GM18505 (cell line): ENCODE measurements around the gene ALOX5AP.
"Not testable (repeated sequence)": the region's sequence is repeated elsewhere in the genome, so short reads cannot be mapped to it uniquely, and the experiment has no call there.

Source experiments
- ATAC-seq: cut with Tn5 transposase; IDR thresholded peaks from one replicate; pipeline ENCODE4 v1.9.1; 2021; ENCODE audit not compliant: unreplicated experiment
- POLR2A ChIP-seq: IDR thresholded peaks from 4 replicates; pipeline ENCODE4 v1.6.1; 2011; ENCODE audit warnings: borderline replicate concordance; ENCODE audit not compliant: insufficient read depth, insufficient read length; ENCODE audit errors: extremely low read depth

ALOX5AP gene

DNA sequence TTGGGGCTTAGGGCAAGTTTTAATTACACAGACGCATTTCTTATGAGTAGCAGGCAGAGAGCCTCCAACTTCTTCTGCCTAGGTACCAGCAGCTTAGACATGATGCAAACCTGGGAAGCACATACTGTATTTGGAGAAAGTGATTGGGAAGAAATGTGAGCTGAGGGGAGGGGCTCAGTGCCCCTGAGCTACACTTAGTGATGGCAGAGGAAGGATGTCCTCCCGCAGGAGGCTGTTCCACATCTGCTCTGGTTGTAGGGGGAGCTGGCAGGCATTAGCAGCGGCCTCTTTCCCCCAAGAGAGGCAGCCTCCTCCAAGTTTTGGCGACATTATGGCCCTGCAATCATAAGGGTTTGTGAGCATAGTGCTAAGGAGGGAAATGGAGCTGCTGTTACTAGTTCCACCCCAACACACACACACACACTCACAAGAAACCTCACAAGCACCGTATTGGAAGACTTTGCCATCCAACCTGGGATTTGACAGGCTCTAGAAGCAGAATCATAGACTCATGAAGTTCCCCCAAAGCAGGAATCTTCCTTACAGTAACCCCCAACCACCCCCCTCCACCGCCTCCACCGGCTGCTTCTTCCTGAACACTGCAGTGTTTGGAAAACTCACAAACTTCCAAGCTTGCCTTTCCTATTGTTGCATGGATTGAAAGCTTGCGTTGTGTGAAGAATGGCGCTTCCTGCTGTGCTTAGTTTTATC is 3.3 kb downstream of the ALOX5AP start:
- ATAC-seq = no peak
- TF ChIP-seq POLR2A = no peak

DNA sequence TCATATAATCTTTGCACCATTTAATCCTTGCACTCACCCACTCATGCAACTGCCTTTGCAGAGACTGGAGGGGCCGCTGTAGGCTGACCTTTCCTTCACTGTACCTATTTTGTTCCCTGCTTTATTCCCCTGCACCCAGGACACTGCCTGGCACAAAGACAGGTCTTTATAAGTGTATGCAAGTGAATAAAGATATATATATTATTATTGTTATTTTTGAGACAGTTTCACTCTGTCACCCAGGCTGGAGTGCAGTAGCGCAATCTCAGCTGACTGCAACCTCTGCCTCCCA is 3.8 kb downstream of the ALOX5AP start:
- ATAC-seq = no peak
- no peak for TF ChIP-seq POLR2A

DNA sequence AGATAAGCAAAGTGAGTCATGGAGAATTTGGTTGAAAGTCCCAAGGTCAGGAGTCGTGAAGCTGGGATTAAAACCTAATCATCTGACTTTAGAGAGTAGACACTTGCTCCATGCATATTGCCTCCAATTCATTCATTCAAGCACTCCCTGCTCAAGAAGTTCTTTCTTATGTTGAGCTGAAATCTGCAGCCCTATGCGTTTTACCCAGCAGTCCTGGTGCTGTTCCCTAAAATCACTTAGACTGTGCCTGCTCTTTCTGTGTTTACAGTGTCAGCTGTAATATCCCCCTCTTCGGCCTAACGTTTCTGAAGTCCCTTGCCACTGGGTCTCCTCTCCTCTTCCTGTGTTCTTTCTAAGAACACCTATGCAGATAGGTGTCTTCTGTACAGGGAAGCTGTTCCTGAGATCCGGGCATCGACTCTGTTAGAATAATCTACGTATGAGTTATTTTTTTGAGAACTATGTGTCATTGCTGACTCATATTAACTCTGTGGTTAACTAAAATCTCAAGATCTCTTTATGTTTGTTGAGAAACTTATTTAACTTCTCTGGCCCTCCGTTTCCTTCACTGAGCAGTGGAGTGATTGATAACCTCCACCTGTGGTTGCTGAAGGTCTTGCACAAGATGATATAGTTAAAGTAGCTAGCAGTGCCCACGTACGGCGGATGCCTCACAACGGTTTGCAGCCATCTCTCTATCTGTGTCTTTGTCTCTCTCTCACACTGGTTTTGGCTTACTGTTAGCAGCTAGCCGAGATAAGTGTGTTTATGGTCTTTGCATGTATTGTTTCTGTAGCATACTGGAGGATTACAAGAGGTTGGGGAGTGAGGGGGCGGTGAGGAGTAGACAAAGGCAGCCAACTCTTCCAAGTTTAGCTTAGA is 4.7 kb downstream of the ALOX5AP start:
- TF ChIP-seq POLR2A = no peak
- peak; percentile 40 for ATAC-seq

DNA sequence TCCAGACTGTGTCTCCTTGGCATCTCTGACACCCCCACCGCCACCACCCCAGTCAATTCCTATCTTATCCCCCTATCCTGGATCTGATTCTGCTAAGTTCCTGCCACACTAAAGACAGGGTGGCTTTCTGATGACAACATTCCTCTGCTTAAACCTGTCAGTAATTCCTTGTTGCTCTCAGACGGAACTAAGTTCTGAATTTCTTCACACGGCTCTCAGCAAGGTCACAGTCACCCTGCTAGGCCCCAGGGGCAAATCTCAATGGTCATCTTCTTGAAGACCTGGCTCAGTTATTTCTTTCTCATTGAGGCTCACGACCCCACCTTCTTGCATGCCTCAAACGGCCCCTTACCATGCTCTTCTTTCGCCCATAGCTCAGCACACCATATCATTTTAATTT is 7.6 kb downstream of the ALOX5AP start:
- no peak for TF ChIP-seq POLR2A
- ATAC-seq = no peak

DNA sequence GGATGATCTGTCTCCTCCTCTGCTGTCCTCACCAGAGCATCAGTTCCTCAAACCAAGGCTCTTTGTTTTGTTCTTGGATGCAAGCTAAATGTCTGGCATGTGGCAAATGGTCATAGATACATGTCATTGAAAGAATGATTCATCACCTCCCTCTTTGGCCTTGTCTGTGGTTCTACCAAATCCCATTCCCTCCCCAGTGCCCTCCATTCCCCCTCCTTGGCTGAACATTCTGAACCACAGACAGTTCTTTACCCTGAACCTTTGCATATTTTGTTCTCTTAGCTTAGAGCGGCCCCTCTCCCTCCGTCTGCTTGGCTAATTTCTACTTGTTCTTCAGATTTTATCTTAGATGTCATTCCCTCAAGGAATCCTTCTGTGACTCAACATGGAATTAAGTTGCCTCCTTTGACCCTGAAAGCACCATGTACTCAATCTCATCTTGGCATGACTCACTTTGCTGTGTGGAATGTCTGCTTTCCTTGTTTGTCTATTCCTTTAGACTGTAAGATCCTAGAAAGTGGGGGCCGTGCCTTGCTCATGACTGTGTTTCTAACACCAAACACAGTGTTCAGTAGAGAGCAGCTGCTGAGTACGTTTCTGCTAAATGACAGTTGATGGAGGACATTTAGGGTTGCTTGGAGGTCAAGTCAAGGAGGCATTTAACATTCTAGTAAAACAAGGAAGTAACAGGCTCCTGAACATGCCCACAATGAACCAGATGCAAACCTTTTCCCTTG is 8.1 kb downstream of the ALOX5AP start:
- no peak for ATAC-seq
- no peak for TF ChIP-seq POLR2A

DNA sequence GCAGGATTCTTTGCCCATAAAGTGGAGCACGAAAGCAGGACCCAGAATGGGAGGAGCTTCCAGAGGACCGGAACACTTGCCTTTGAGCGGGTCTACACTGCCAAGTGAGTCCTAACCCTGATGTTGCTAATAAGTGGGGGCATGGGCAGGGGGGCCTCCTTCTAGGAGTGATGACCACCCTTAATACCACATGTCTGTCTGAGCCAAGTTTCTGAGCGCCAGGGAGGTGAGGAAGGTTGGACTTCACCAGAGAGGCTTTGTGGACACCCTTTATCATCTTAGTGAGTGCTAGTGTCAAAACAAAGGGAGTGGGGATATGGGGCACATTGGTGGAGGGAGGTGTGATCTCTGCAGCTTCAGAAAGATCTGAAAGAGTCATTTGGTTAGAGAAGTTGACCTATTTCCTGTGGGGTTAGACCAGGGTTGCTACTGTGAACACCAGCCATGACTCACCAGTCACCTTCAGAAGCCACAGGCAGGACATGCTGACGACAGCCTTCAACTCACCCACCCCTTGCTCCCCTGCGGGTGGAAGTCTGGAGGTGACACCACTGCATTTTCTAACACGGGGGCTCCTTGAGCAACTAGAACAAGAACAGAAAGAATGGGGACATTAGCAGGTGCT is 8.8 kb downstream of the ALOX5AP start:
- no peak for TF ChIP-seq POLR2A
- ATAC-seq = peak; percentile 85

DNA sequence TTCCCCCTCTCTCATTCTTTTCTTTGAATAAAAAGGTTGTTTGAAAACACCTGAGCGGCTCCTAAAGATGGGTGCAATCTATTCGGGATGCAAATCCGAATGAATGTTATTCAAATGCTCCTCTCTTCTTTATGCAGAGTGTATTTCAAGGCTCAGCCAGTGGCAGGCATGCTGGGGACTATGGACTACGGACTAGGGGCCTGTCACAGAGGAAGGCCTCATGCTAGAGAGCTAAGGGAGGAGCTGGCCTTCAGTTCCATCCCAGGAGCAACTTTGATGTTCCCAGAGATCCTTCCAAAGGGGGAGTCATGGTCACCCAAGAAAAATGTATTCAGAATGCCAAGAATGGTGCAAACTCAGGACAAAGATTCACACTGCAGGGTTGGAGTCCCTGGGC is 9.3 kb downstream of the ALOX5AP start:
- ATAC-seq = no peak
- no peak for TF ChIP-seq POLR2A

DNA sequence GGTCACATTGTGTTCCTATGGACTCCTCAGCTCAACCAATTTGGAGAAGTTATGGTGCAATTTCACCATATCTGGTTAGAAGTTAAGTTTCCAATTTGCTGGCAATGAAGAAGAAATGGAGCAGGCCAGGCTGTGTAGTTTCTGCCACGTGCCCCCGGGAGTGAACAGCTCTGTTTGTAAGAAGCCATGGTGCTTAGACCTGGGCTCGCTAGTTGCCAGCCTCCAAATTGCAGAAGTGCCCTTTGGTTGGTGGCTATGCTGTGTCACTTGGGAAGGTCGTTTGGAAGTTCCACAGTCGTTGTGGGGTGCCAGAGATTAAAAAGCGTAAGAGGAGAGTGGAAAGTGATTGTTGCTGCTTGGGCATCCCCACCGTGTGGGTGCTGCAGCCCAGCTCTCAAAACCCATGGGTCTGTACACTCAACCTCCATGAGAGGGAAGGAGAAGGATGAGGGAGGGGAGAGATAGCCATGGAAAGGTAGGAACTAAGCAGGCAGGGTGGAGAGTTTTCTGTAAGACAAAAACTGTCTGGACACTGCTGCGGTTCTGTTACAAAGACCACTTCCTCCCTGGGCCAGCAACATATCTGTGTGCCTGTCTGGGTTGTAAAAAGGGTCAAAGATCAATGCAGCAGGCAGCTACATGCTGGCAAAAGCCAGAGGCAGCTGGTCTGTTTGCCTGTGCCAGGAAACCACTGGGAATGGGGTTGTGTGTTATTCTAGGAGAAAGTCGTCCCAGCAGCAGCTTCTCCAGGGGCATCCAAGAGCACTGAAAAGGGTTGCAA is 10.8 kb downstream of the ALOX5AP start:
- ATAC-seq = no peak
- no peak for TF ChIP-seq POLR2A

DNA sequence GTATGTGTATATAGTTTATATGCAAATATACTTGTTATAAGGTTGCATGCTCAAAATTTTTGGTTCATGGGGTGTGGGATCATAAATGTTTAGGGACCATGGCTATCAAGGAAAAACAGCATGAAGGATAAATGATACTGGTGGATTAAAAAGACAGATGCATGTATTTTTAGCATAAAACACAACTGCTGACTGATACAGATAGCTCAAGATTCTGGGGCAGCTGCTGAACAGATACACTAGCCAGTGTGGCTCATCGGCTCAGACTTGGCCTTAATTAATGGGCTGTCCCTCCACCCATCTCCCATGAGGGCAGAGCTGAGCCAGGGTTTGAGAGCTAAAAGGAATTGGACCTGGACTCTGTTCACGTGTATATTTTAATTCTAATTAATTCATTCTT is 11.4 kb downstream of the ALOX5AP start:
- no peak for TF ChIP-seq POLR2A
- ATAC-seq = no peak

DNA sequence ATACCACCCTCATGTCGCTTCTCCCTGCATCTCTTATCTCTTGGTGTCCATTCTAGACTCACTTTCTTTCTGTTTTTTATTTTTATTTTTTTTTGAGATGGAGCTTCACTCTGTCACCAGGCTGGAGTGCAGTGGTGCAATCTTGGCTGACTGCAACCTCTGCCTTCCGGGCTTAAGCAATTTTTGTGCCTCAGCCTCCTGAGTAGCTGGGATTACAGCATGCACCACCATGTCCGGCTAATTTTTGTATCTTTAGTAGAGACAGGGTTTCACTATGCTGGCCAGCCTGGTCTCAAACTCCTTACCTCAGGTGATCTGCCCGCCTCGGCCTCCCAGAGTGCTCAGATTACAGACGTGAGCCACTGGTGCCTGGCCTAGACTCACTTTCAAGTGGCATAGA is 12.5 kb downstream of the ALOX5AP start:
- ATAC-seq = not testable (repeated sequence)

DNA sequence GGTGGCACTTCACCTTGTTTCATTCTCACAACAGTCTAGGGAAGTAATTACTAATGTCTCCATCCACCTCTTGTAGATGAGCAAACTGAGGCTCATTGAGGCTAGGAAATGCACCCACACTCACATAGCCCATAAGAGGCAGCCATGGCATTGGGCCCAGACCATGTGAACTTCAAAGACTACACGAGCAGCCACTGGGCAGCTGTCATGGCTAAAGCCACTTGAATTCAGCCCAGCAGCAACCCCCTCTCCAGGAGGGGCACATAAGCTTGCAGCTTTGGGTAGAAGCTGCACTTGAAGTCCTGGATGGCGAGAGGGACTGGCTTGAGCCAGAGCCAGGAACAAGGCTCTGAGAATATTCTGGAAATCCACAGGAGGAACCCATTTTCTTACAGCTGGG is 13.4 kb downstream of the ALOX5AP start:
- TF ChIP-seq POLR2A = no peak
- ATAC-seq = no peak

DNA sequence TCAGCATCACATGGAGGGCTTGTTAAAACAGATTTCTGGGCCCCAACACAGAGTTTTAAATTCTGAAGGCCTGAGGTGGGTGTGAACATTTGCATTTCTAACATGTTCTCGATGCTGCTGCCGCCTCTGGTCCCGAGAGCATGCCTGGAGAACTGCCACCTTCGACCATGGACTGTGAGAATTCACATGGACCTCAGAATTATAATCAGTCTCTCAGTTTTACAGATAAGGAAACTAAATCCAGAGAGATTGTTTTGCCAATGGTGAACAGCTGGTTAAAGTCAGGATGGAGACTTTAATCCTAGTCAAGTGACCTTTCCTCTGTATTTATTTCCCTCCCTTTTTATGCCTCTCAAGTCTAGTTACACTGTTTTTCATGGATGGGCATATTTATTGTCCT is 14.7 kb downstream of the ALOX5AP start:
- no peak for ATAC-seq
- TF ChIP-seq POLR2A = no peak
